ENCODE data around the gene YARS1. TPM values are rescaled to one million over a fixed set of nuclear protein-coding genes. Genes with fewer than 3 reads are reported as not detected.
A peak's percentile ranks its signal among the peaks of the same experiment; 100 is the strongest.

The YARS1 gene
- total and polyA plus RNA-seq, 2 of the 4 experiments (the other 2 are of a cell fraction), result 100 to 166 TPM

GRCh38 chr1:32786856-32787255 is 30.3 kb downstream of the YARS1 start:
- peaks cover 49% of the 10 kb centered on the region for H3K36me3 ChIP-seq (ENCODE audit: control insufficient read depth, insufficient read depth, low read length)
- no peak overlapping the region for H2BK15ac ChIP-seq (ENCODE audit: low read depth, low read length)
- BruUV-seq (replicated peaks), result no TSS peak
- no peak overlapping the region for H3K9ac ChIP-seq (ENCODE audit: low read depth, low read length)
- peaks cover 12 to 41% of the 10 kb centered on the region in 2 experiments; a peak in 3 of 4 replicates for H3K79me1 ChIP-seq (ENCODE audit: low read depth in 1 of 2, low read length in 2 of 2)
- no peak overlapping the region for H2AK5ac ChIP-seq (ENCODE audit: low read depth, low read length)
- TF ChIP-seq USF2 (IDR thresholded peaks at IDR 0.05; ENCODE audit: low read depth, low read length) (no peak), CTCF (conservative IDR thresholded peaks at IDR 0.05; ENCODE audit: low read depth, low read length) (peak; percentile 33), MAFK (IDR thresholded peaks at IDR 0.05; ENCODE audit: low read depth, low read length) (no peak), BHLHE40 (IDR thresholded peaks at IDR 0.05; ENCODE audit: low read depth, low read length) (no peak)
- peaks cover 11% of the 10 kb centered on the region; the same call in 1 of the 2 replicates for H4K20me1 ChIP-seq (ENCODE audit: insufficient read depth, low read length)
- ChIA-PET POLR2A (ENCODE audit: unreplicated experiment) (no interaction called here), CTCF (interaction anchor here (1.5 kb wide), 1 partner anchor 92 kb away, joined by 3 read pairs; no protein-coding TSS in a partner anchor)
- no peak overlapping the region for H2BK20ac ChIP-seq (ENCODE audit: low read depth, low read length)
- no peak overlapping the region for H3K4me3 ChIP-seq (ENCODE audit: insufficient read depth, low read depth, low read length)
- no peak overlapping the region for H2AFZ ChIP-seq (replicated peaks; ENCODE audit: low read length, poor library complexity)
- no peak overlapping the region for H4K5ac ChIP-seq (ENCODE audit: low read depth, low read length)
- no peak overlapping the region for H3K23ac ChIP-seq (ENCODE audit: low read depth, low read length)
- intact Hi-C loops (cut with micrococcal nuclease) (no loop called here), in situ Hi-C loops (cut with MboI; ENCODE audit: low sequenced_read_pairs) (no loop called here), dilution Hi-C loops (cut with HindIII; ENCODE audit: low sequenced_read_pairs, unreplicated experiment) (no loop called here)
- no peaks in the 10 kb centered on the region for H3K9me3 ChIP-seq (ENCODE audit: control insufficient read depth, insufficient read depth, low read length)
- no peak overlapping the region for H2BK5ac ChIP-seq (ENCODE audit: low read depth, low read length, poor library complexity, severe bottlenecking)
- WGBS, 2 experiments (ENCODE audit: extremely low coverage in 2 of 2, insufficient read length in 1 of 2), result no CpG with 5 or more reads among the region's 4 CpGs
- no peak overlapping the region for H2BK120ac ChIP-seq (ENCODE audit: low read depth, low read length)
- no peak overlapping the region for H4K8ac ChIP-seq (ENCODE audit: low read depth in 2 of 2, low read length in 2 of 2)
- H3K18ac ChIP-seq (ENCODE audit: low read depth, low read length), result no peak overlapping the region
- H2AK9ac ChIP-seq (replicated peaks; ENCODE audit: low read depth, low read length, poor library complexity), result no peak overlapping the region
- H3K9me1 ChIP-seq (ENCODE audit: insufficient read depth, low read length), result peaks cover 4% of the 10 kb centered on the region; the same call in 1 of the 2 replicates
- peaks cover 4% of the 10 kb centered on the region; the same call in 1 of the 2 replicates for H3K4me1 ChIP-seq (ENCODE audit: control insufficient read depth, insufficient read depth, low read length)
- DNase-seq (no peak), ATAC-seq (ENCODE audit: low read depth) (no peak)
- H3K4me2 ChIP-seq (ENCODE audit: low read depth, low read length), result no peak overlapping the region
- no peaks in the 10 kb centered on the region for H3K27me3 ChIP-seq (ENCODE audit: control insufficient read depth, insufficient read depth, low read length)
- H4K91ac ChIP-seq (ENCODE audit: insufficient read depth, low read depth, low read length), result no peak overlapping the region
- no peak overlapping the region for H3K4ac ChIP-seq (ENCODE audit: low read depth, low read length)
- no peak overlapping the region for H3K56ac ChIP-seq (ENCODE audit: extremely low read depth, insufficient read depth, low read length)
- no peak overlapping the region for H3K27ac ChIP-seq (ENCODE audit: insufficient read depth, low read length)
- no peak overlapping the region for H3K14ac ChIP-seq (replicated peaks; ENCODE audit: low read depth, low read length)
